Measurements from ENCODE around the gene TRIO. TPM values are rescaled to one million over a fixed set of nuclear protein-coding genes. Genes with fewer than 3 reads are reported as not detected.

Gene TRIO
- total RNA-seq, 1 experiment from 2014 or later = 68.4 TPM

DNA sequence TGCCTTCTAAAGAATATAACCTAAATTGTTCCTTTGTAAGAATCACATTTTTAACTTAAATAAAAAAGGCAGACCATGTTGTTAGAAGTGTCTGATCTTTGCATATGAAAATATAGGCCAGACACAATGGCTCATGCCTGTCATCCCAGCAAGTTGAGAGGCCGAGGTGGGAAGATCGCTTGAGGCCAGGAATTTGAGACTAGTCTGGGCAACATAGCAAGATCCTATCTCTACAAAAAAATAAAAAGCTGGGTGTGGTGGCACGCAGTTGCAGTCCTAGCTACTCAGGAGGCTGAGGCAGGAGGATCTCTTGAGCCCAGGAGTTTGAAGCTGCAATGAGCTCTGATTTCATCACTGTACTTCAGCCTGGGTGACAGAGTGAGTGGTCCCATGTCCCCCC, 37.3 kb downstream of the TRIO start (continued):
- no peak for TF ChIP-seq CTCF (IDR thresholded peaks at IDR 0.05 in 2 of 3, conservative IDR thresholded peaks at IDR 0.05 in 1 of 3; ENCODE audit: borderline replicate concordance in 1 of 3, insufficient read depth in 1 of 3, low read depth in 2 of 3, low read length in 2 of 3)
- TF ChIP-seq CBX3 (IDR thresholded peaks at IDR 0.05; ENCODE audit: low read depth) = no peak
- no peak for TF ChIP-seq SRF (IDR thresholded peaks at IDR 0.05; ENCODE audit: low read depth)
- no peak for TF ChIP-seq POLR2AphosphoS5 (IDR thresholded peaks at IDR 0.05; ENCODE audit: low read depth, low read length)

DNA sequence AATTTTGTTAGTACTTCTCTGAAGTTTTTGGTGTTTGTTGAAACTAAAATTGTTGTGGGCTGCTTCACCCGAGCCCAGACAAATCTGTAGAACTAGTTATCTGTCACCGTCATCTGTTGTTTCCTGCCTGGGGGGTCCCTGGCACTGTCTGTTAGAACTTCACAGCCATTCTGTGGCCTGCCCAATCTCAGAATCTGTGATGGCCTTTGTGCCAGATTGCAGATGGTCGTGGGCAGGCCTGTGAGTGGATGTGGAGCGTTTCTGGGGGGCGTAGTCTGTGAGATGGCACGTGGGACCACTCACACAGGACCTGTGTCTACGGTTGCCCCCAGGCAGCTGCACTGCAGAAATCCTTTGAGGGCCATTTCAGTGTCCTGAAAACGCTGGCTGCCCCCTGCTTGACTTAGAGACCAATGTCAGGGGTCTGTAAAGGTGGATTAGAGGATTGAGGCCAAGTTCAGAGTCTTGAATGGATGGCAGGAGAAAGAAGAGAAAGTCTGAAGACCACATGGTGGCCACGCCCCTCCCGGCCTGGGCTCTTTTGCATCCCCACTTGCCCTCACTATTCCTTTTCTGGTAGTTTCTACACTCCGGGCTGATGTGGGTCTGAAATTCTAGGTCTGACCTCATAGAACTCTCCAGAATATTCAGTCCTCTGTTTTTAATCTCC, 38.3 kb downstream of the TRIO start:
- H3K4me1 ChIP-seq (ENCODE audit: control insufficient read depth in 1 of 2, insufficient read depth in 2 of 2, low read length in 2 of 2) = peaks cover 58 to 86% of the 10 kb centered on the region in 2 experiments
- no peaks in the 10 kb centered on the region for H3K27me3 ChIP-seq (ENCODE audit: insufficient read depth, low read length)
- no TSS peak for BruUV-seq (replicated peaks)
- no peaks in the 10 kb centered on the region for H3K36me3 ChIP-seq (ENCODE audit: control insufficient read depth in 1 of 2, insufficient read depth in 2 of 2, low read length in 2 of 2)
- no peak for DNase-seq (ENCODE audit: low read depth, low spot score)
- no peak overlapping the region for H2AFZ ChIP-seq (ENCODE audit: low read depth, low read length, poor library complexity, severe bottlenecking)
- TF ChIP-seq POLR2AphosphoS5 (IDR thresholded peaks at IDR 0.05; ENCODE audit: low read depth, low read length) = no peak
- TF ChIP-seq JUND (IDR thresholded peaks at IDR 0.05) = no peak
- TF ChIP-seq RAD21 (IDR thresholded peaks at IDR 0.05; ENCODE audit: low read depth) = no peak
- H3K27ac ChIP-seq (ENCODE audit: low read depth, low read length) = no peak overlapping the region
- intact Hi-C loops (cut with micrococcal nuclease) = no loop called here
- peaks cover 99% of the 10 kb centered on the region for H3K79me2 ChIP-seq (ENCODE audit: insufficient read depth, low read length)
- POLR2A ChIA-PET = no interaction called here
- H3K4me2 ChIP-seq (ENCODE audit: low read length) = no peak overlapping the region
- CTCF ChIA-PET = no interaction called here
- H3K9me2 ChIP-seq (ENCODE audit: insufficient read depth) = no peaks in the 10 kb centered on the region
- H3K4me3 ChIP-seq (replicated peaks in 1 of 2; ENCODE audit: low read depth in 1 of 2, low read length in 2 of 2) = no peak overlapping the region
- H3K9ac ChIP-seq (ENCODE audit: low read length) = no peak overlapping the region
- H3K9me3 ChIP-seq (ENCODE audit: control insufficient read depth in 1 of 2, insufficient read depth in 1 of 2, low read depth in 1 of 2, low read length in 2 of 2) = no peaks in the 10 kb centered on the region
- ATAC-seq = no peak
- RAD21 ChIA-PET (ENCODE audit: low non-redundant PET in 1 of 2, low total read pairs in 2 of 2, uncharacterized antibody in 2 of 2, unreplicated experiment in 2 of 2) = no interaction called here
- peaks cover 11% of the 10 kb centered on the region; the same call in 1 of the 2 replicates for H4K20me1 ChIP-seq (ENCODE audit: insufficient read depth)

Data from HCT116 (cell line).